Stomach (tissue), 4 donors: ENCODE measurements around the gene HNMT.

Source experiments
- EP300 ChIP-seq: sonication (generic); formaldehyde crosslinking; IDR thresholded peaks from one replicate; pipeline ENCODE4 v1.6.1; 2017; ENCODE audit warnings: antibody characterized with exemption
- POLR2A ChIP-seq, 4 donors: fragments of 450-650 bp; IDR thresholded peaks; one replicate each; pipeline ENCODE4 v1.6.1; 2016; ENCODE audit warnings: antibody characterized with exemption in 4 of 4, control low read depth in 2 of 4, mild to moderate bottlenecking in 1 of 4, moderate library complexity in 1 of 4
- POLR2AphosphoS5 ChIP-seq, 3 donors: sonication (generic); formaldehyde crosslinking; IDR thresholded peaks; one replicate each; pipeline ENCODE4 v1.6.1; 2016; ENCODE audit warnings: antibody characterized with exemption in 3 of 3
- TF ChIP-seq, protein P1 (sequence below), 7 experiments: fragments of 450-650 bp in 4 of 7; fragments of 200-600 bp in 3 of 7; sonication (generic) in 3 of 7; IDR thresholded peaks; one replicate each; pipeline ENCODE4 v1.5.1; 2016 to 2019; ENCODE audit warnings: antibody characterized with exemption in 7 of 7, control low read depth in 2 of 7, mild to moderate bottlenecking in 1 of 7

DNA sequence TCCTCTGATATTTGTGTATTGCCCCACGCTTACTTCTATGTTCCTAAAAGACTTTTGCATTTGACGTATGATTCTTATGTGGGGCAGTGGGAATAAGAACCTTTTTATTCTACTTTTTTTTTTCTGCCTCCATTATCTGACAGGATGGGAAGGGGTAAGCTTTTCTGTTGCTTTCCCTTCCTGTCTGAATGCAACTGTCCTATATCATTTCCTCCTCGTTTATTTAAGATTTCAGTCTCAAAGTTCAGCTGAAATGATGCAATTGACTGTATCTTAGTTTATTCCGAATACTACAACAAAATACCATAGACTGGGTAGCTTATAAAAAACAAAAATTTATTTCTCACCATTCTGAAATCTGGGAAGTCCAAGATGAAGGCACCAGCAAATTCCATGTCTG lies 24.1 kb upstream of the HNMT start:
- TF ChIP-seq POLR2A (IDR thresholded peaks at IDR 0.05) (no peak), EP300 (no peak), POLR2AphosphoS5 (IDR thresholded peaks at IDR 0.05) (no peak)
- TF ChIP-seq, protein P1, sequence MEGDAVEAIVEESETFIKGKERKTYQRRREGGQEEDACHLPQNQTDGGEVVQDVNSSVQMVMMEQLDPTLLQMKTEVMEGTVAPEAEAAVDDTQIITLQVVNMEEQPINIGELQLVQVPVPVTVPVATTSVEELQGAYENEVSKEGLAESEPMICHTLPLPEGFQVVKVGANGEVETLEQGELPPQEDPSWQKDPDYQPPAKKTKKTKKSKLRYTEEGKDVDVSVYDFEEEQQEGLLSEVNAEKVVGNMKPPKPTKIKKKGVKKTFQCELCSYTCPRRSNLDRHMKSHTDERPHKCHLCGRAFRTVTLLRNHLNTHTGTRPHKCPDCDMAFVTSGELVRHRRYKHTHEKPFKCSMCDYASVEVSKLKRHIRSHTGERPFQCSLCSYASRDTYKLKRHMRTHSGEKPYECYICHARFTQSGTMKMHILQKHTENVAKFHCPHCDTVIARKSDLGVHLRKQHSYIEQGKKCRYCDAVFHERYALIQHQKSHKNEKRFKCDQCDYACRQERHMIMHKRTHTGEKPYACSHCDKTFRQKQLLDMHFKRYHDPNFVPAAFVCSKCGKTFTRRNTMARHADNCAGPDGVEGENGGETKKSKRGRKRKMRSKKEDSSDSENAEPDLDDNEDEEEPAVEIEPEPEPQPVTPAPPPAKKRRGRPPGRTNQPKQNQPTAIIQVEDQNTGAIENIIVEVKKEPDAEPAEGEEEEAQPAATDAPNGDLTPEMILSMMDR (IDR thresholded peaks at IDR 0.05) = no peak
